Neural crest cell (in vitro differentiated cells): ENCODE measurements around the gene NEURL4. TPM values are rescaled to one million over a fixed set of nuclear protein-coding genes. Genes with fewer than 3 reads are reported as not detected.
A peak's percentile ranks its signal among the peaks of the same experiment; 100 is the strongest.

Experiments used
- DNase-seq: peaks from one replicate; pipeline ENCODE4 v3.0.0; 2021; ENCODE audit warnings: low read depth, mixed read lengths, low spot score
- H3K27ac Mint-ChIP-seq: one replicate; pipeline ENCODE4 v1.8.0; 2021; ENCODE audit warnings: mild to moderate bottlenecking, mixed read lengths; ENCODE audit not compliant: unreplicated experiment
- H3K27me3 Mint-ChIP-seq: 2 replicates; pipeline ENCODE4 v1.8.0; 2021; ENCODE audit warnings: low read depth, mild to moderate bottlenecking, mixed read lengths
- H3K36me3 Mint-ChIP-seq: 2 replicates; pipeline ENCODE4 v1.8.0; 2021; ENCODE audit warnings: low read depth, mild to moderate bottlenecking, mixed read lengths
- H3K4me1 Mint-ChIP-seq: 2 replicates; pipeline ENCODE4 v1.8.0; 2021; ENCODE audit warnings: mixed read lengths
- H3K4me3 Mint-ChIP-seq: one replicate; pipeline ENCODE4 v1.8.0; 2021; ENCODE audit warnings: mild to moderate bottlenecking, mixed read lengths
- H3K9me3 Mint-ChIP-seq: 2 replicates; pipeline ENCODE4 v1.8.0; 2021; ENCODE audit warnings: mixed read lengths
- total RNA-seq: library from RNA; stranded (reverse); gene quantifications from 2 replicates; pipeline ENCODE4 v1.2.1, GENCODE V29; 2021
- TF ChIP-seq, protein P1 (sequence below): fragments of 200-600 bp; sonication (generic); conservative IDR thresholded peaks from 2 replicates; pipeline ENCODE4 v1.5.0; 2021; ENCODE audit warnings: antibody characterized with exemption, mild to moderate bottlenecking

The NEURL4 gene
- total RNA-seq, 1 donor from 2014 or later = 69.5 TPM

DNA sequence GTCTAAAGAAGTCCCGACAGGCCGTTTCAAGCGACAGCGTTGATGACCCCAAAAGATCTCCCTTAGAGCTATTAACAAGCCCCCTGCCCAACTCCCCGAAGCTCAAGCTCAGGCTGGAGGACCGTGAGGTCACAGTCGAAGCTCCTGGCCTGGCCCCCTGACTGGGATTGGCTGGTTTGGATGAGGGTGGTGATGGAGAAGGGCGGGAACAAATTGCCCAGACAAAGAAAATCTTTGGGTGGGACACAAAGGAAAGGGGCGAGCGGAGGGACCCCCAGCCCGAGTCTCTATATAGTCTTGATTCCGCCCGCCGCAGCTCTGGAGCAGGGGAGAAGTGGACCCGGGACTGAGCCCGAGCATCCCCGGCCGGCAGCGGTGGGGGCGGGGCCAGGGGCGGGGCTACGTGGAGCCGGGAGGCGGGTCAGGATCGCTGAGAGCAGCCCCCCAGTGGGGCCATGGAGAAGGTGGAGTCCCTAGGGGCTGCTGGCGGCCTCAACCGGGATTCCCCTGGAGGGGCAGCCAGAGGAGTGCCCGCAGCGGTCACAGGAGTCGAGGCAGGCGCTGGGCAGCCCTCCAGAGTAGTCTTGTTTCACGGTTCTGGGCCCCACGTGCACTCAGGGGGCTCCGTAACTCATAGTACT lies 982 bp upstream of the NEURL4 start:
- peaks cover 22% of the 10 kb centered on the region for H3K4me1 Mint-ChIP-seq
- H3K27me3 Mint-ChIP-seq = no peaks in the 10 kb centered on the region
- peak; percentile 74 for DNase-seq
- no peaks in the 10 kb centered on the region for H3K36me3 Mint-ChIP-seq
- no peaks in the 10 kb centered on the region for H3K9me3 Mint-ChIP-seq
- H3K4me3 Mint-ChIP-seq = peak overlapping the region; percentile 91
- H3K27ac Mint-ChIP-seq = peak overlapping the region; percentile 99
- TF ChIP-seq, protein P1, sequence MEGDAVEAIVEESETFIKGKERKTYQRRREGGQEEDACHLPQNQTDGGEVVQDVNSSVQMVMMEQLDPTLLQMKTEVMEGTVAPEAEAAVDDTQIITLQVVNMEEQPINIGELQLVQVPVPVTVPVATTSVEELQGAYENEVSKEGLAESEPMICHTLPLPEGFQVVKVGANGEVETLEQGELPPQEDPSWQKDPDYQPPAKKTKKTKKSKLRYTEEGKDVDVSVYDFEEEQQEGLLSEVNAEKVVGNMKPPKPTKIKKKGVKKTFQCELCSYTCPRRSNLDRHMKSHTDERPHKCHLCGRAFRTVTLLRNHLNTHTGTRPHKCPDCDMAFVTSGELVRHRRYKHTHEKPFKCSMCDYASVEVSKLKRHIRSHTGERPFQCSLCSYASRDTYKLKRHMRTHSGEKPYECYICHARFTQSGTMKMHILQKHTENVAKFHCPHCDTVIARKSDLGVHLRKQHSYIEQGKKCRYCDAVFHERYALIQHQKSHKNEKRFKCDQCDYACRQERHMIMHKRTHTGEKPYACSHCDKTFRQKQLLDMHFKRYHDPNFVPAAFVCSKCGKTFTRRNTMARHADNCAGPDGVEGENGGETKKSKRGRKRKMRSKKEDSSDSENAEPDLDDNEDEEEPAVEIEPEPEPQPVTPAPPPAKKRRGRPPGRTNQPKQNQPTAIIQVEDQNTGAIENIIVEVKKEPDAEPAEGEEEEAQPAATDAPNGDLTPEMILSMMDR = no peak

DNA sequence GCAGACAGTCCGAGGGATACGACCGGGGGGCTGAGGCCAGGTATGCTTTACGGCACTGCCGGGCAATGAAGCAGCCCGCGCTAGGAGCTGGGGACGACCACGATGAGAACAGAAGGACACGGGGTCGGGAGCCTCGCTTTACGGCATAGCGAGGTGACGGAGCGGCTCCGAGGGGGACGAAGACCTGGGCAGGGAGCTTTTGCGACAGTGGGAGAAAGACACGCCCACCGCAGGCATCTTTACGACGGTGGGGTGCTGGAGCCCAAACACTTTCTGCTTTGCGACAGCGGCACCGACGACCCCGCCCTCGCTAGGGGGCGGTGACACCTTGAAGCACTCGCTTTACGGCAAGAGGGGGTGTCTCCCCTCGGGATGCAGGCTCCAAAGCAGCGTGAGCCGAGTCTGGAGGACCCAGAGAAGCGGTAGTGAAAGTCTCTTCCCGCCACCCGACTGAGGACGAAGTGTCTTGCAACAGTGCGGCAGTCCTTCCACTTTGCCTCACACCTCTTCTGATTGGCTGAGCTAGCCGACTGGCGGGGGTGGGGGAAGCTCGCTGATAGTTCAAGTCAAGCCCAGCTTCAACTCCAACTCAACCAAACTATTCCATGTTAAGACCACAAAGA lies 350 bp upstream of the NEURL4 start:
- DNase-seq = peak; percentile 95
- Mint-ChIP-seq H3K4me1 (peaks cover 22% of the 10 kb centered on the region), H3K27me3 (no peaks in the 10 kb centered on the region), H3K9me3 (no peaks in the 10 kb centered on the region), H3K27ac (peak overlapping the region; percentile 99), H3K36me3 (no peaks in the 10 kb centered on the region), H3K4me3 (peak overlapping the region; percentile 91)
- TF ChIP-seq, protein P1 = peak; percentile 15

DNA sequence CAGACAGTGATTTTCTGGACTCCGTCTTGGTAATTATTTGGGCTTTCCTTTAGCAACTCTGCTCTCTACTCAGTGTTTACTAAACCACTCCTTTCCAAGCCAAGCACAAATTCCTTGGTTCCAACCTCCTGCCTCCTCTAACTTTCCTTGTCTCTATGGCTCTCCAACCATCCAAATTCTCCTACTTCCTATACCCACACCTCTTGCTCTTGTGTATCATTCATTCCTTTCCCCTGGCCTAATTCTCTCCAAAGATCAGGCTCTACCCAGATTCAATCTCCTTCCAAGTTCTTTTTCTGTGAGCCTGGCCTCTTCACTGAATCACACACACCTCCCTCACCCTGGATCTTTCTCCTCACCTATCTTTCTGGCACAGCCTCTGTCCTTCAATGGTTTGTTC lies 1.1 kb downstream of the NEURL4 start:
- DNase-seq = no peak
- peak overlapping the region; percentile 58 for H3K27ac Mint-ChIP-seq
- no peaks in the 10 kb centered on the region for H3K36me3 Mint-ChIP-seq
- H3K4me1 Mint-ChIP-seq = peaks cover 22% of the 10 kb centered on the region
- no peaks in the 10 kb centered on the region for H3K9me3 Mint-ChIP-seq
- TF ChIP-seq, protein P1 = no peak
- peak overlapping the region; percentile 93 for H3K4me3 Mint-ChIP-seq
- H3K27me3 Mint-ChIP-seq = no peaks in the 10 kb centered on the region

DNA sequence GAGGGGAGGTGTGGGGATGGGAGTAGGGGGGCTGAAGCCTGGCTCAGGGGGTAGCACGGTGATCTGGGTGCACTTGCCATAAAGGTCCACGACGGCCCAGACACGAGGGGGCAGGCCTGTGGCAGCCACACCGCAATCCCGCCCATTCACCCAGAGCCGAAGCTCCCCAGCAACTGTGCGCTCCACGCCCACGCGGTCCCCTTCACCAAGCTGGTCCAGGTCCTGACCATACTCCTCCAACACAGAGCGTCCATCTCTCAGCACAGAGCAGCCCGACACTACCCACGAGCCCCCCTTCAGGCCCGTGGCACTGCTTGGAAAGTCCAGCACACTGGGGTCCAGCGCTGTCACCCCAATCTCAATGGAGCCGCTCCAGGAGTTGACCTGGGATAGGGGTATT lies 1.6 kb downstream of the NEURL4 start:
- TF ChIP-seq, protein P1 = no peak

DNA sequence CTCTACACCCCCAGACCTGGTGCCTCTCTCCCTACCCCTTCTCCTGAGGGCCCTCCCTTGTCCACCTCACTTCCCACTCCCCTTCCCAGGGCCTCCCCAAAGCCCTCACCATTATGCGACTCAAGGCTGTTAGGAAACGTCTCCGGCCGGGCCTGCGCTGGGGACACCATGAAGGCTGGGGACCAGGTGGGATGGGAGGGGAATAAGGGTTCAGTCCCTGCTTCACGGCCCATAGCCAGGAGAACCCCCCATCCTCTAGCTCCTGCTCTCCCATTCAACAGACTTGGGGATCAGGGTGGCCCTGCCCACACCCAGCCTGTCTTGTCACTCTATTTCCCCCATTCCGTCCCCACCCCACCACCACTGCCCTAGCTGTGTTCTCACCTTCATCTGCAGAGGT lies 2.1 kb downstream of the NEURL4 start:
- no peak overlapping the region for H3K27ac Mint-ChIP-seq
- no peak for DNase-seq
- no peaks in the 10 kb centered on the region for H3K36me3 Mint-ChIP-seq
- no peaks in the 10 kb centered on the region for H3K9me3 Mint-ChIP-seq
- TF ChIP-seq, protein P1 = no peak
- no peaks in the 10 kb centered on the region for H3K27me3 Mint-ChIP-seq
- H3K4me3 Mint-ChIP-seq = peak overlapping the region; percentile 72
- H3K4me1 Mint-ChIP-seq = peaks cover 22% of the 10 kb centered on the region

More for the DNA sequence above, 1.6 kb downstream of the NEURL4 start:
- Mint-ChIP-seq H3K4me1 (peaks cover 22% of the 10 kb centered on the region), H3K27me3 (no peaks in the 10 kb centered on the region), H3K36me3 (no peaks in the 10 kb centered on the region), H3K4me3 (peak overlapping the region; percentile 31), H3K9me3 (no peaks in the 10 kb centered on the region), H3K27ac (no peak overlapping the region)
- no peak for DNase-seq
